ENCODE results near the gene HDAC4.

HDAC4 gene

DNA sequence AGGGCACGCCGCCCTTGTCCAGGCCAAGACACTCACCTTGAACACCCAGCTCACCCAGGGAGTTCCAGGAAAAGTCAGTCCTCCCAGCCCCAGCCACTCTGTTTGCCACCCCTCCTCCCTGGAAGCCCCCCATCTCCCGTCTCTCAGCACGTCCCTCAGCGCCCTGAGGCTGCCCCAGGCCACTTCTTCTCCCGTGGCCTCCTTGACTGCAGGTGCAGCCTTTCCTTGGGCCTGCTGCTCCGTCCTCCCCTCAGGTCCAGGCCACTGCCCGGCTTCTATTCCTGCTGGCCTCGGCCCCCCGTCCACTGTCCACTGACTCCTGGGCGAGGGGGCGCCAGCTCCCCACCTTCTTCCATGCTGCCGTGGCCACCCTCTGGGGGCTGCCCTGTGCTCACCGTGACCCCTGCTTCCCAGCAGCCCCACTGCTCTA is 239.1 kb downstream of the HDAC4 start:
- Histone ChIP-seq H3K4me1 (ENCODE audit: control insufficient read depth, insufficient read depth, low read length) (no peaks in the 10 kb centered on the region), H3K27ac (ENCODE audit: extremely low read depth, low read depth, low read length) (no peak overlapping the region), H3K9me3 (ENCODE audit: control insufficient read depth, insufficient read depth, low read depth, low read length) (no peaks in the 10 kb centered on the region), H3K4me3 (ENCODE audit: low read depth, low read length) (no peak overlapping the region), H3K36me3 (ENCODE audit: control insufficient read depth in 2 of 2, insufficient read depth in 1 of 2, low read length in 2 of 2) (peaks cover 0 to 10% of the 10 kb centered on the region in 2 experiments; a peak in 1 of 3 replicates)
- POLR2A ChIA-PET: no interaction called here
- TF ChIP-seq GLI4 (tag by site-specific recombination; IDR thresholded peaks at IDR 0.05) (no peak), ZNF10 (tag by site-specific recombination; IDR thresholded peaks at IDR 0.05) (no peak), ZNF571 (tag by site-specific recombination; IDR thresholded peaks at IDR 0.05) (no peak), ZNF354C (tag by site-specific recombination; IDR thresholded peaks at IDR 0.05; ENCODE audit: borderline replicate concordance, low read depth) (no peak), ZNF510 (tag by site-specific recombination; IDR thresholded peaks at IDR 0.05; ENCODE audit: insufficient replicate concordance) (no peak), ZNF707 (tag by site-specific recombination; IDR thresholded peaks at IDR 0.05) (no peak), ZNF701 (tag by site-specific recombination; IDR thresholded peaks at IDR 0.05) (no peak), ZNF223 (tag by site-specific recombination; IDR thresholded peaks at IDR 0.05) (no peak), MEIS1 (CRISPR knock-in tag; IDR thresholded peaks at IDR 0.05; ENCODE audit: borderline replicate concordance) (no peak), ZBTB21 (tag by site-specific recombination; IDR thresholded peaks at IDR 0.05) (no peak), KLF1 (tag by site-specific recombination; IDR thresholded peaks at IDR 0.05) (no peak), ZNF214 (tag by site-specific recombination; IDR thresholded peaks at IDR 0.05; ENCODE audit: borderline replicate concordance) (no peak), REPIN1 (tag by site-specific recombination; IDR thresholded peaks at IDR 0.05; ENCODE audit: low read depth) (no peak), ZNF76 (tag by site-specific recombination; IDR thresholded peaks at IDR 0.05; ENCODE audit: borderline replicate concordance, low read depth) (no peak), SP3 (tag by site-specific recombination; IDR thresholded peaks at IDR 0.05) (no peak)
- TF ChIP-seq, protein P1, sequence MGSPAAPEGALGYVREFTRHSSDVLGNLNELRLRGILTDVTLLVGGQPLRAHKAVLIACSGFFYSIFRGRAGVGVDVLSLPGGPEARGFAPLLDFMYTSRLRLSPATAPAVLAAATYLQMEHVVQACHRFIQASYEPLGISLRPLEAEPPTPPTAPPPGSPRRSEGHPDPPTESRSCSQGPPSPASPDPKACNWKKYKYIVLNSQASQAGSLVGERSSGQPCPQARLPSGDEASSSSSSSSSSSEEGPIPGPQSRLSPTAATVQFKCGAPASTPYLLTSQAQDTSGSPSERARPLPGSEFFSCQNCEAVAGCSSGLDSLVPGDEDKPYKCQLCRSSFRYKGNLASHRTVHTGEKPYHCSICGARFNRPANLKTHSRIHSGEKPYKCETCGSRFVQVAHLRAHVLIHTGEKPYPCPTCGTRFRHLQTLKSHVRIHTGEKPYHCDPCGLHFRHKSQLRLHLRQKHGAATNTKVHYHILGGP (tag by site-specific recombination; IDR thresholded peaks at IDR 0.05): no peak
- TF ChIP-seq, protein P2, sequence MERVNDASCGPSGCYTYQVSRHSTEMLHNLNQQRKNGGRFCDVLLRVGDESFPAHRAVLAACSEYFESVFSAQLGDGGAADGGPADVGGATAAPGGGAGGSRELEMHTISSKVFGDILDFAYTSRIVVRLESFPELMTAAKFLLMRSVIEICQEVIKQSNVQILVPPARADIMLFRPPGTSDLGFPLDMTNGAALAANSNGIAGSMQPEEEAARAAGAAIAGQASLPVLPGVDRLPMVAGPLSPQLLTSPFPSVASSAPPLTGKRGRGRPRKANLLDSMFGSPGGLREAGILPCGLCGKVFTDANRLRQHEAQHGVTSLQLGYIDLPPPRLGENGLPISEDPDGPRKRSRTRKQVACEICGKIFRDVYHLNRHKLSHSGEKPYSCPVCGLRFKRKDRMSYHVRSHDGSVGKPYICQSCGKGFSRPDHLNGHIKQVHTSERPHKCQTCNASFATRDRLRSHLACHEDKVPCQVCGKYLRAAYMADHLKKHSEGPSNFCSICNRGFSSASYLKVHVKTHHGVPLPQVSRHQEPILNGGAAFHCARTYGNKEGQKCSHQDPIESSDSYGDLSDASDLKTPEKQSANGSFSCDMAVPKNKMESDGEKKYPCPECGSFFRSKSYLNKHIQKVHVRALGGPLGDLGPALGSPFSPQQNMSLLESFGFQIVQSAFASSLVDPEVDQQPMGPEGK (tag by site-specific recombination; IDR thresholded peaks at IDR 0.05): no peak
- TF ChIP-seq, protein P3, sequence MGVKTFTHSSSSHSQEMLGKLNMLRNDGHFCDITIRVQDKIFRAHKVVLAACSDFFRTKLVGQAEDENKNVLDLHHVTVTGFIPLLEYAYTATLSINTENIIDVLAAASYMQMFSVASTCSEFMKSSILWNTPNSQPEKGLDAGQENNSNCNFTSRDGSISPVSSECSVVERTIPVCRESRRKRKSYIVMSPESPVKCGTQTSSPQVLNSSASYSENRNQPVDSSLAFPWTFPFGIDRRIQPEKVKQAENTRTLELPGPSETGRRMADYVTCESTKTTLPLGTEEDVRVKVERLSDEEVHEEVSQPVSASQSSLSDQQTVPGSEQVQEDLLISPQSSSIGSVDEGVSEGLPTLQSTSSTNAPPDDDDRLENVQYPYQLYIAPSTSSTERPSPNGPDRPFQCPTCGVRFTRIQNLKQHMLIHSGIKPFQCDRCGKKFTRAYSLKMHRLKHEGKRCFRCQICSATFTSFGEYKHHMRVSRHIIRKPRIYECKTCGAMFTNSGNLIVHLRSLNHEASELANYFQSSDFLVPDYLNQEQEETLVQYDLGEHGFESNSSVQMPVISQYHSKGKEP (tag by site-specific recombination; IDR thresholded peaks at IDR 0.05): no peak
- TF ChIP-seq, protein P4, sequence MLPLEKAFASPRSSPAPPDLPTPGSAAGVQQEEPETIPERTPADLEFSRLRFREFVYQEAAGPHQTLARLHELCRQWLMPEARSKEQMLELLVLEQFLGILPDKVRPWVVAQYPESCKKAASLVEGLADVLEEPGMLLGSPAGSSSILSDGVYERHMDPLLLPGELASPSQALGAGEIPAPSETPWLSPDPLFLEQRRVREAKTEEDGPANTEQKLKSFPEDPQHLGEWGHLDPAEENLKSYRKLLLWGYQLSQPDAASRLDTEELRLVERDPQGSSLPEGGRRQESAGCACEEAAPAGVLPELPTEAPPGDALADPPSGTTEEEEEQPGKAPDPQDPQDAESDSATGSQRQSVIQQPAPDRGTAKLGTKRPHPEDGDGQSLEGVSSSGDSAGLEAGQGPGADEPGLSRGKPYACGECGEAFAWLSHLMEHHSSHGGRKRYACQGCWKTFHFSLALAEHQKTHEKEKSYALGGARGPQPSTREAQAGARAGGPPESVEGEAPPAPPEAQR (tag by site-specific recombination; IDR thresholded peaks at IDR 0.05): no peak
- TF ChIP-seq, protein P5, sequence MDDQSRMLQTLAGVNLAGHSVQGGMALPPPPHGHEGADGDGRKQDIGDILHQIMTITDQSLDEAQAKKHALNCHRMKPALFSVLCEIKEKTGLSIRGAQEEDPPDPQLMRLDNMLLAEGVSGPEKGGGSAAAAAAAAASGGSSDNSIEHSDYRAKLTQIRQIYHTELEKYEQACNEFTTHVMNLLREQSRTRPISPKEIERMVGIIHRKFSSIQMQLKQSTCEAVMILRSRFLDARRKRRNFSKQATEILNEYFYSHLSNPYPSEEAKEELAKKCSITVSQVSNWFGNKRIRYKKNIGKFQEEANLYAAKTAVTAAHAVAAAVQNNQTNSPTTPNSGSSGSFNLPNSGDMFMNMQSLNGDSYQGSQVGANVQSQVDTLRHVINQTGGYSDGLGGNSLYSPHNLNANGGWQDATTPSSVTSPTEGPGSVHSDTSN (CRISPR knock-in tag; IDR thresholded peaks at IDR 0.05): no peak
- CTCF ChIA-PET: interaction anchor here (0.7 kb wide), 1 partner anchor 12 kb away, joined by 3 read pairs; no protein-coding TSS in a partner anchor
